BJ (cell line): ENCODE data around the gene ABCA13. TPM values are rescaled to one million over a fixed set of nuclear protein-coding genes. Genes with fewer than 3 reads are reported as not detected.

Experiments
- CTCF ChIA-PET: fragments of 350-600 bp; formaldehyde crosslinking; extraction: SDS; loops from one replicate; lab custom pipeline; 2021; ENCODE audit warnings: antibody characterized with exemption, inconsistent platforms; lab: Yijun Ruan, JAX
- POLR2A ChIA-PET: fragments of 300-600 bp; sonication (Branson Sonifier 250); formaldehyde crosslinking; extraction: SDS; loops from one replicate; lab custom pipeline; 2021; ENCODE audit warnings: antibody characterized with exemption; lab: Charles Lee
- DNase-seq: peaks from one replicate; pipeline ENCODE4 v3.0.0-alpha.2; 2011; ENCODE audit warnings: low read depth
- H3K27me3 ChIP-seq: 2 replicates; pipeline ENCODE4 v1.6.0; 2011; ENCODE audit warnings: low read length; ENCODE audit not compliant: control insufficient read depth, insufficient read depth
- H3K36me3 ChIP-seq: 2 replicates; pipeline ENCODE4 v1.5.1; 2011; ENCODE audit warnings: low read length; ENCODE audit not compliant: control insufficient read depth, insufficient read depth
- H3K4me3 ChIP-seq: 2 replicates; pipeline ENCODE4 v1.5.1; 2011; ENCODE audit warnings: low read depth, mild to moderate bottlenecking, control low read depth, low read length
- polyA plus RNA-seq: library from polyadenylated mRNA; depleted of rRNA; stranded (reverse); fragments of >200 nt; gene quantifications from 2 replicates; pipeline ENCODE4 v1.2.3, GENCODE V29; 2011
- TF ChIP-seq, protein P1 (sequence below): IDR thresholded peaks from 2 replicates; pipeline ENCODE4 v1.5.1; 2011; ENCODE audit warnings: low read depth, mild to moderate bottlenecking, control low read depth, inconsistent platforms, low read length, moderate library complexity; ENCODE audit not compliant: insufficient read depth

Gene ABCA13
- polyA plus RNA-seq, 1 experiment: 0.15 TPM

DNA sequence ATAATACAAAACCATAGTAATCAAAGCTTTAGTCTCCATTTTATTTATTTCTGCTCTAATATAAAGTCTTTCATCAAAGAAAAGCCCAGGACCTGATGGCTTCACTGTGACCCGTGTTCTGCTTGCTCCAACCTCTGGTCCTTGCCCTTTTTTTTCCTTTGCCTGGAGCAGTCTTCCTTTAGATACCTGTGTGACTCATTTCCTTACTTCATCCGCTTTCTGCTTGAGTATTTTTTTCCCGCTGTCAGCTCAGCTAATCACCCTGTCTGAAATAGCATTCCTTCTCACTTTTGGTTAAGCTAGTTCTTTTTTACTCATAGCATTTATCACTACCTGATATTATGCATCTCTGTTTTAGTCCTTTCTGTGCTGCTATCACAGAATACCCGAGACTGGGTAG, 194.8 kb downstream of the ABCA13 start:
- ChIA-PET CTCF (no interaction called here), POLR2A (no interaction called here)
- TF ChIP-seq, protein P1, sequence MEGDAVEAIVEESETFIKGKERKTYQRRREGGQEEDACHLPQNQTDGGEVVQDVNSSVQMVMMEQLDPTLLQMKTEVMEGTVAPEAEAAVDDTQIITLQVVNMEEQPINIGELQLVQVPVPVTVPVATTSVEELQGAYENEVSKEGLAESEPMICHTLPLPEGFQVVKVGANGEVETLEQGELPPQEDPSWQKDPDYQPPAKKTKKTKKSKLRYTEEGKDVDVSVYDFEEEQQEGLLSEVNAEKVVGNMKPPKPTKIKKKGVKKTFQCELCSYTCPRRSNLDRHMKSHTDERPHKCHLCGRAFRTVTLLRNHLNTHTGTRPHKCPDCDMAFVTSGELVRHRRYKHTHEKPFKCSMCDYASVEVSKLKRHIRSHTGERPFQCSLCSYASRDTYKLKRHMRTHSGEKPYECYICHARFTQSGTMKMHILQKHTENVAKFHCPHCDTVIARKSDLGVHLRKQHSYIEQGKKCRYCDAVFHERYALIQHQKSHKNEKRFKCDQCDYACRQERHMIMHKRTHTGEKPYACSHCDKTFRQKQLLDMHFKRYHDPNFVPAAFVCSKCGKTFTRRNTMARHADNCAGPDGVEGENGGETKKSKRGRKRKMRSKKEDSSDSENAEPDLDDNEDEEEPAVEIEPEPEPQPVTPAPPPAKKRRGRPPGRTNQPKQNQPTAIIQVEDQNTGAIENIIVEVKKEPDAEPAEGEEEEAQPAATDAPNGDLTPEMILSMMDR: no peak

GRCh38 chr7:48376263-48376662, 205.0 kb downstream of the ABCA13 start:
- DNase-seq: no peak
- POLR2A ChIA-PET: no interaction called here
- no peaks in the 10 kb centered on the region for H3K27me3 ChIP-seq
- H3K36me3 ChIP-seq: no peaks in the 10 kb centered on the region
- TF ChIP-seq, protein P1: no peak
- no peak overlapping the region for H3K4me3 ChIP-seq
- CTCF ChIA-PET: no interaction called here

More for the DNA sequence above, 194.8 kb downstream of the ABCA13 start:
- no peak overlapping the region for H3K4me3 ChIP-seq
- H3K36me3 ChIP-seq: no peaks in the 10 kb centered on the region
- H3K27me3 ChIP-seq: no peaks in the 10 kb centered on the region
- DNase-seq: no peak

- DNase-seq: no peak
- POLR2A ChIA-PET: no interaction called here
- H3K4me3 ChIP-seq: no peak overlapping the region
These were observed 209.7 kb downstream of the ABCA13 start for GRCh38 chr7:48380921-48381320.

DNA sequence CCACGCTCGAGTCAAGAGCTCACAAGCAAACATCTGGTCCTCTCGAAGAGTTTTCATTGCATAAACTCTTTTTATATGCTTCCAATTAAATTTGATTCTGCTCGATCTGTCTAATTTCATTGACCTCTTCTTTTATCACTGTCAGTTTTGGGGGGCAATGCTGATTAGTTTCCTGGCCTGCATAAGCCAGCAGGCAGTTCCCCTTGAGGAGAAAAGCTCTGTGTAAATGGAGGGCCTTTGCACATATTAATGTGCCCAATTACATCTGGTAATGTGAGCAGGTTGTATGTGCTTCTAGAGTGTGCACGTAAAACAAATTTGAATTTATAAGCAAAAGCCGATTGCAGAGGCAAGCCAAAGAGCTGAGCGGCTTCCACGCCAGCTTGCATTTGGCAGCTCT, 210.3 kb downstream of the ABCA13 start:
- ChIA-PET CTCF (no interaction called here), POLR2A (no interaction called here)
- Histone ChIP-seq H3K4me3 (no peak overlapping the region), H3K27me3 (no peaks in the 10 kb centered on the region), H3K36me3 (no peaks in the 10 kb centered on the region)
- no peak for DNase-seq
- TF ChIP-seq, protein P1: no peak

More at GRCh38 chr7:48380921-48381320, 209.7 kb downstream of the ABCA13 start:
- Histone ChIP-seq H3K36me3 (no peaks in the 10 kb centered on the region), H3K27me3 (no peaks in the 10 kb centered on the region)
- CTCF ChIA-PET: no interaction called here
- TF ChIP-seq, protein P1: no peak

DNA sequence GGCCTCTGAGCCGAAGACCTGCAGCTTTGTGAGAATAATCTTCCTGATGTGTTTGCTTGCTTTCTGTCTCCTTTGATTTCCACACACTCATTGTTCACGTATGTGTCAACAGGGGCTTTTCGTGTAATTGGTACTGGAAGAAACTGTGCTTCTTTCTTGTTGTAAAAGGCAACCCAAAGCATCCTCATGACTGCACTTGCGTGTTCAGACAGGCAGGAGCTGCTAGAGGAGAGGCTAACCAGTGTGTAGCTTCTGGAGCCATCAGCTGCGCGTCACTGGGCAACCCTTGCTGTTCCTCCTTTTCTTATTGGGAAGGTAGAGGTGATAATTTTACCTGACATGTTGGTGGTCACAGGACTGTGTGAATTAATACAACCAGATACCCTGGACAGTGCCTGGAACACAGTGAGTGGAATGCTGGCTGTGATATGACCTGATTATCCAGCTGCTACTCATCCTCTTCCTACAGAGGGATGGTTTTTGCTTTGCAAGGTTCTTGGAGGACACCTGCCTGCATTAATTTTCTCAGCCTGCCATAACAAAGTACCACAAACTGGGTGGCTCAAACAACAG, 213.0 kb downstream of the ABCA13 start:
- no peak for DNase-seq
- ChIA-PET POLR2A (no interaction called here), CTCF (no interaction called here)
- TF ChIP-seq, protein P1: no peak
- Histone ChIP-seq H3K4me3 (no peak overlapping the region), H3K27me3 (no peaks in the 10 kb centered on the region), H3K36me3 (no peaks in the 10 kb centered on the region)
